H9 (cell line): ENCODE data around the gene TRAPPC2. TPM values are rescaled to one million over a fixed set of nuclear protein-coding genes. Genes with fewer than 3 reads are reported as not detected.

Experiments
- DNase-seq: peaks from one replicate; pipeline ENCODE4 v3.0.0-alpha.2; 2017
- H2AFZ ChIP-seq: one replicate; pipeline ENCODE4 v1.6.1; 2013; ENCODE audit warnings: mild to moderate bottlenecking, low read length, control low read depth, moderate library complexity
- H2AK5ac ChIP-seq: 2 replicates; pipeline ENCODE4 v1.6.1; 2013; ENCODE audit warnings: low read length, control low read depth, mixed read lengths; ENCODE audit not compliant: insufficient read length
- H2BK120ac ChIP-seq: one replicate; pipeline ENCODE4 v1.6.1; 2013; ENCODE audit warnings: low read depth, mild to moderate bottlenecking, low read length, control low read depth, inconsistent platforms; ENCODE audit not compliant: poor library complexity, severe bottlenecking
- H2BK12ac ChIP-seq: 2 replicates; pipeline ENCODE4 v1.6.1; 2013; ENCODE audit warnings: low read length, control low read depth, mixed read lengths, low read depth; ENCODE audit not compliant: insufficient read length
- H2BK15ac ChIP-seq: 2 replicates; pipeline ENCODE4 v1.6.1; 2013; ENCODE audit warnings: low read depth, low read length, control low read depth
- H2BK20ac ChIP-seq: one replicate; pipeline ENCODE4 v1.6.1; 2013; ENCODE audit warnings: low read depth, mild to moderate bottlenecking, low read length, control low read depth, inconsistent platforms; ENCODE audit not compliant: poor library complexity, severe bottlenecking
- H2BK5ac ChIP-seq: 2 replicates; pipeline ENCODE4 v1.6.1; 2013; ENCODE audit warnings: low read length, control low read depth, mixed read lengths; ENCODE audit not compliant: insufficient read length
- H3K14ac ChIP-seq: 2 replicates; pipeline ENCODE4 v1.6.1; 2013; ENCODE audit warnings: low read length, control low read depth; ENCODE audit not compliant: insufficient read depth
- H3K18ac ChIP-seq: 2 replicates; pipeline ENCODE4 v1.6.1; 2013; ENCODE audit warnings: low read depth, mild to moderate bottlenecking, mixed read lengths, low read length, control low read depth; ENCODE audit not compliant: insufficient read length
- H3K23ac ChIP-seq: 2 replicates; pipeline ENCODE4 v1.6.1; 2013; ENCODE audit warnings: low read length, control low read depth, mixed read lengths, low read depth; ENCODE audit not compliant: insufficient read length
- H3K23me2 ChIP-seq: 2 replicates; pipeline ENCODE4 v1.6.1; 2013; ENCODE audit warnings: low read depth, mild to moderate bottlenecking, mixed read lengths, low read length, control low read depth; ENCODE audit not compliant: insufficient read length, poor library complexity, severe bottlenecking
- H3K27ac ChIP-seq: 2 replicates; pipeline ENCODE4 v1.5.1; 2013; ENCODE audit warnings: low read length, control low read depth, mixed read lengths, low read depth; ENCODE audit not compliant: insufficient read length
- H3K27me3 ChIP-seq: 2 replicates; pipeline ENCODE4 v1.6.1; 2013; ENCODE audit warnings: low read length, control low read depth, inconsistent platforms; ENCODE audit not compliant: insufficient read depth
- H3K4ac ChIP-seq: 2 replicates; pipeline ENCODE4 v1.6.1; 2013; ENCODE audit warnings: low read depth, mild to moderate bottlenecking, control low read depth, inconsistent platforms, low read length, moderate library complexity
- H3K4me1 ChIP-seq: 2 replicates; pipeline ENCODE4 v1.6.1; 2013; ENCODE audit warnings: low read length, control low read depth, inconsistent platforms; ENCODE audit not compliant: insufficient read depth
- H3K4me2 ChIP-seq: 2 replicates; pipeline ENCODE4 v1.6.1; 2013; ENCODE audit warnings: low read length, control low read depth, mixed read lengths; ENCODE audit not compliant: insufficient read length, insufficient read depth
- H3K56ac ChIP-seq: 2 replicates; pipeline ENCODE4 v1.6.1; 2013; ENCODE audit warnings: low read depth, mild to moderate bottlenecking, mixed read lengths, low read length, control low read depth; ENCODE audit not compliant: insufficient read length
- H3K79me1 ChIP-seq: 2 replicates; pipeline ENCODE4 v1.6.1; 2013; ENCODE audit warnings: low read depth, mild to moderate bottlenecking, moderate library complexity, low read length, control low read depth, inconsistent platforms; ENCODE audit not compliant: insufficient read depth, poor library complexity, severe bottlenecking
- H3K79me2 ChIP-seq: 2 replicates; pipeline ENCODE4 v1.6.1; 2013; ENCODE audit warnings: low read length, control low read depth, inconsistent platforms; ENCODE audit not compliant: insufficient read depth
- H3K9ac ChIP-seq: 2 replicates; pipeline ENCODE4 v1.6.1; 2013; ENCODE audit warnings: low read length, control low read depth, mixed read lengths; ENCODE audit not compliant: insufficient read length; ENCODE audit errors: extremely low read depth
- H3K9me3 ChIP-seq: one replicate; pipeline ENCODE4 v1.6.1; 2013; ENCODE audit warnings: low read depth, low read length, inconsistent platforms; ENCODE audit not compliant: control insufficient read depth
- H3T11ph ChIP-seq: one replicate; pipeline ENCODE4 v1.6.1; 2013; ENCODE audit warnings: mild to moderate bottlenecking, low read length, control low read depth, inconsistent platforms
- H4K20me1 ChIP-seq: one replicate; pipeline ENCODE4 v1.6.1; 2013; ENCODE audit not compliant: control insufficient read depth, insufficient read length, insufficient read depth
- H4K5ac ChIP-seq: 2 replicates; pipeline ENCODE4 v1.6.1; 2013; ENCODE audit warnings: low read depth, mild to moderate bottlenecking, mixed read lengths, low read length, control low read depth; ENCODE audit not compliant: insufficient read length
- H4K8ac ChIP-seq: replicated peaks from 2 replicates; pipeline ENCODE4 v1.6.1; 2013; ENCODE audit warnings: low read length, control low read depth, mixed read lengths, low read depth; ENCODE audit not compliant: insufficient read length
- H4K91ac ChIP-seq: 2 replicates; pipeline ENCODE4 v1.6.1; 2013; ENCODE audit warnings: low read depth, mild to moderate bottlenecking, moderate library complexity, mixed read lengths, low read length, control low read depth; ENCODE audit not compliant: insufficient read length
- H3K27ac Mint-ChIP-seq, 3 experiments: 2 replicates in 2 of 3; 3 replicates in 1 of 3; pipeline ENCODE4 v1.8.0; 2020 to 2021; ENCODE audit warnings: mixed read lengths in 3 of 3, mild to moderate bottlenecking in 1 of 3, moderate library complexity in 1 of 3
- H3K27me3 Mint-ChIP-seq: 2 replicates; pipeline ENCODE4 v1.8.0; 2021; ENCODE audit warnings: low read depth, mild to moderate bottlenecking, moderate library complexity, mixed read lengths
- H3K36me3 Mint-ChIP-seq, 3 experiments: 2 replicates in 2 of 3; 3 replicates in 1 of 3; pipeline ENCODE4 v1.8.0; 2020 to 2021; ENCODE audit warnings: low read depth in 3 of 3, mixed read lengths in 3 of 3; ENCODE audit not compliant: insufficient read depth in 1 of 3
- H3K4me1 Mint-ChIP-seq, 2 experiments: 2 replicates each; pipeline ENCODE4 v1.8.0; 2020; ENCODE audit warnings: mixed read lengths in 2 of 2
- H3K4me3 Mint-ChIP-seq, 2 experiments: 2 replicates in 1 of 2; 3 replicates in 1 of 2; pipeline ENCODE4 v1.8.0; 2020 to 2021; ENCODE audit warnings: mild to moderate bottlenecking in 2 of 2, mixed read lengths in 2 of 2, moderate library complexity in 1 of 2
- H3K9me3 Mint-ChIP-seq, 2 experiments: 2 replicates in 1 of 2; 3 replicates in 1 of 2; pipeline ENCODE4 v1.8.0; 2020; ENCODE audit warnings: mild to moderate bottlenecking in 2 of 2, mixed read lengths in 2 of 2, moderate library complexity in 1 of 2
- CTCF ChIP-seq: fragments of 200-600 bp; sonication (generic); conservative IDR thresholded peaks from 3 replicates; pipeline ENCODE4 v1.8.0; 2021; ENCODE audit warnings: antibody characterized with exemption, mild to moderate bottlenecking
- WGBS: extraction: QIAGEN DNeasy Blood & Tissue Kit; methylation state at CpG from one replicate; pipeline ENCODE4 v1.1.7; 2013; ENCODE audit warnings: missing lambda C conversion rate, low lambda C conversion rate, mixed read lengths; ENCODE audit not compliant: insufficient read length; ENCODE audit errors: extremely low coverage; 5-methylcytosine and 5-hydroxymethylcytosine counted together
- total RNA-seq: library from RNA; stranded (reverse); gene quantifications from 2 replicates; pipeline ENCODE4 v1.2.1, GENCODE V29; 2021

The TRAPPC2 gene
- total RNA-seq, 1 experiment from 2014 or later = 13.3 TPM

DNA sequence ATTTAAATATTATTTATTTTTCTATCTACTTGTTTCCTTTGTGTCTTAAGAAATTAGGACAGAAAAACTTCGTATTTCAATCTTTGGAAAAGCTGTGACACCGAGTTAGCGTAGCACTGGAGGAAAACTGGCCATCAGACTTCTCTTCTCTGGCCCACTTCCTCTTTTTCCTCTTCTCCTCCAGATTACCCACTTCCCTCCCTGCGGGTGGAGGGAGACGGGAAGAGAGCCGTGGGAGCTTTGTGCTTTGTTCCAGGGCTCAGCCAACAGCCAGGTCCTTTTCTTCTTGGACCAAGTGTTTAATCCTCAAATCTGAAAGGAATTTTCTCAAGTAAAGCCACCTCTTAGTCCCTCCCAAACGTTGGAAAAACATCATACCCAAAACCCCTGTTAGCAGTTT, 29.9 kb upstream of the TRAPPC2 start:
- H3K9me3 ChIP-seq = no peaks in the 10 kb centered on the region
- H3K27ac ChIP-seq = no peak overlapping the region
- peaks cover 11% of the 10 kb centered on the region; the same call in 1 of the 2 replicates for H3K4me1 ChIP-seq
- H3K23me2 ChIP-seq = no peaks in the 10 kb centered on the region
- H3K14ac ChIP-seq = no peak overlapping the region
- peaks cover 23 to 35% of the 10 kb centered on the region in 2 experiments for H3K9me3 Mint-ChIP-seq
- H3K27me3 ChIP-seq = no peaks in the 10 kb centered on the region
- no peak overlapping the region; the same call in 1 of the 2 replicates for H2BK15ac ChIP-seq
- no peak overlapping the region for H2AK5ac ChIP-seq
- H3K18ac ChIP-seq = no peak overlapping the region
- peaks cover 29 to 54% of the 10 kb centered on the region in 2 experiments for H3K4me1 Mint-ChIP-seq
- no peak overlapping the region for H4K8ac ChIP-seq
- no peak overlapping the region for H2BK20ac ChIP-seq
- TF ChIP-seq CTCF = no peak
- H3K4ac ChIP-seq = no peak overlapping the region
- H3K4me3 Mint-ChIP-seq = no peak overlapping the region
- no peak overlapping the region for H4K5ac ChIP-seq
- H2BK12ac ChIP-seq = no peak overlapping the region
- peak overlapping the region in 1 of 3 experiments; percentile 39; a peak in 1 of 7 replicates for H3K27ac Mint-ChIP-seq
- no CpG with 5 or more reads among the region's 7 CpGs for WGBS
- no peak overlapping the region for H3K9ac ChIP-seq
- H3K56ac ChIP-seq = no peak overlapping the region
- no peak overlapping the region for H3T11ph ChIP-seq
- no peak overlapping the region for H2BK5ac ChIP-seq
- no peak for DNase-seq
- no peak overlapping the region for H4K91ac ChIP-seq
- no peak overlapping the region for H2AFZ ChIP-seq
- H4K20me1 ChIP-seq = no peaks in the 10 kb centered on the region
- H3K23ac ChIP-seq = no peak overlapping the region
- no peak overlapping the region for H3K4me2 ChIP-seq
- peaks cover 18 to 69% (median 48%) of the 10 kb centered on the region in 3 experiments for H3K36me3 Mint-ChIP-seq
- H3K79me1 ChIP-seq = no peaks in the 10 kb centered on the region
- H2BK120ac ChIP-seq = no peak overlapping the region
- H3K27me3 Mint-ChIP-seq = no peaks in the 10 kb centered on the region
- no peaks in the 10 kb centered on the region for H3K79me2 ChIP-seq
